ENCODE measurements around the gene DSTN. TPM values are rescaled to one million over a fixed set of nuclear protein-coding genes. Genes with fewer than 3 reads are reported as not detected.

Gene DSTN
- total RNA-seq, 1 experiment from 2014 or later = 202 TPM

DNA sequence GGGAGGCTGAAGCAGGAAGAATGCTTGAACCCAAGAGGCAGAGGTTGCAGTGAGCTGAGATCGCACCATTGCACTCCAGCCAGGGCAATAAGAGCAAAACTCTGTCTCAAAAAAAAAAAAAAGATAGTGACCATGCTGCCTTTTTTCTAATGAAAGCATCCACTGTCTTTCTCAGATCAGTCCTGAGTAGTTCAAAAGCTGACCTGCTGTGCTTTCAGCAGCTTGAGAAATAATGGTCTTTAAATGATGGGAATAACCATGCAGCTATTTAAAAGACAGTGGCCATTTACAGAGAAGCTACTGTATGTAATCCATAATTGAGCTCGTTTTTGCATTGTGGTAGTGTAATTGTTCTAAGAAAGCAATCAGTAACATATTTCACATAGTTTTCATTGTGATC lies 36.1 kb downstream of the DSTN start:
- CTCF ChIA-PET = no interaction called here
- no peaks in the 10 kb centered on the region for H3K9me3 ChIP-seq (ENCODE audit: control insufficient read depth in 1 of 2, insufficient read depth in 1 of 2, low read depth in 1 of 2, low read length in 2 of 2)
- H3K4me3 ChIP-seq (replicated peaks in 1 of 2; ENCODE audit: low read depth in 1 of 2, low read length in 2 of 2) = no peak overlapping the region
- no peaks in the 10 kb centered on the region for H3K9me2 ChIP-seq (ENCODE audit: insufficient read depth)
- no peak overlapping the region for H3K4me2 ChIP-seq (ENCODE audit: low read length)
- H3K27me3 ChIP-seq (ENCODE audit: insufficient read depth, low read length) = no peaks in the 10 kb centered on the region
- TF ChIP-seq ZNF274 (IDR thresholded peaks at IDR 0.05; ENCODE audit: low read depth, low read length) (no peak), POLR2A (IDR thresholded peaks at IDR 0.05; ENCODE audit: borderline replicate concordance, extremely low read depth, insufficient read depth, insufficient read length) (no peak), ZFX (IDR thresholded peaks at IDR 0.05) (no peak), SRF (IDR thresholded peaks at IDR 0.05; ENCODE audit: low read depth) (no peak), YY1 (IDR thresholded peaks at IDR 0.05; ENCODE audit: extremely low read depth, insufficient replicate concordance, low read depth, low read length) (no peak)
- TF ChIP-seq, protein P1, sequence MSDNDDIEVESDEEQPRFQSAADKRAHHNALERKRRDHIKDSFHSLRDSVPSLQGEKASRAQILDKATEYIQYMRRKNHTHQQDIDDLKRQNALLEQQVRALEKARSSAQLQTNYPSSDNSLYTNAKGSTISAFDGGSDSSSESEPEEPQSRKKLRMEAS (IDR thresholded peaks at IDR 0.05) = no peak
- TF ChIP-seq, protein P2, sequence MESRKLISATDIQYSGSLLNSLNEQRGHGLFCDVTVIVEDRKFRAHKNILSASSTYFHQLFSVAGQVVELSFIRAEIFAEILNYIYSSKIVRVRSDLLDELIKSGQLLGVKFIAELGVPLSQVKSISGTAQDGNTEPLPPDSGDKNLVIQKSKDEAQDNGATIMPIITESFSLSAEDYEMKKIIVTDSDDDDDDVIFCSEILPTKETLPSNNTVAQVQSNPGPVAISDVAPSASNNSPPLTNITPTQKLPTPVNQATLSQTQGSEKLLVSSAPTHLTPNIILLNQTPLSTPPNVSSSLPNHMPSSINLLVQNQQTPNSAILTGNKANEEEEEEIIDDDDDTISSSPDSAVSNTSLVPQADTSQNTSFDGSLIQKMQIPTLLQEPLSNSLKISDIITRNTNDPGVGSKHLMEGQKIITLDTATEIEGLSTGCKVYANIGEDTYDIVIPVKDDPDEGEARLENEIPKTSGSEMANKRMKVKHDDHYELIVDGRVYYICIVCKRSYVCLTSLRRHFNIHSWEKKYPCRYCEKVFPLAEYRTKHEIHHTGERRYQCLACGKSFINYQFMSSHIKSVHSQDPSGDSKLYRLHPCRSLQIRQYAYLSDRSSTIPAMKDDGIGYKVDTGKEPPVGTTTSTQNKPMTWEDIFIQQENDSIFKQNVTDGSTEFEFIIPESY (IDR thresholded peaks at IDR 0.05; ENCODE audit: extremely low read depth, insufficient replicate concordance, low read length) = no peak
- TF ChIP-seq, protein P3, sequence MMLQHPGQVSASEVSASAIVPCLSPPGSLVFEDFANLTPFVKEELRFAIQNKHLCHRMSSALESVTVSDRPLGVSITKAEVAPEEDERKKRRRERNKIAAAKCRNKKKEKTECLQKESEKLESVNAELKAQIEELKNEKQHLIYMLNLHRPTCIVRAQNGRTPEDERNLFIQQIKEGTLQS (IDR thresholded peaks at IDR 0.05) = no peak
- TF ChIP-seq, protein P4, sequence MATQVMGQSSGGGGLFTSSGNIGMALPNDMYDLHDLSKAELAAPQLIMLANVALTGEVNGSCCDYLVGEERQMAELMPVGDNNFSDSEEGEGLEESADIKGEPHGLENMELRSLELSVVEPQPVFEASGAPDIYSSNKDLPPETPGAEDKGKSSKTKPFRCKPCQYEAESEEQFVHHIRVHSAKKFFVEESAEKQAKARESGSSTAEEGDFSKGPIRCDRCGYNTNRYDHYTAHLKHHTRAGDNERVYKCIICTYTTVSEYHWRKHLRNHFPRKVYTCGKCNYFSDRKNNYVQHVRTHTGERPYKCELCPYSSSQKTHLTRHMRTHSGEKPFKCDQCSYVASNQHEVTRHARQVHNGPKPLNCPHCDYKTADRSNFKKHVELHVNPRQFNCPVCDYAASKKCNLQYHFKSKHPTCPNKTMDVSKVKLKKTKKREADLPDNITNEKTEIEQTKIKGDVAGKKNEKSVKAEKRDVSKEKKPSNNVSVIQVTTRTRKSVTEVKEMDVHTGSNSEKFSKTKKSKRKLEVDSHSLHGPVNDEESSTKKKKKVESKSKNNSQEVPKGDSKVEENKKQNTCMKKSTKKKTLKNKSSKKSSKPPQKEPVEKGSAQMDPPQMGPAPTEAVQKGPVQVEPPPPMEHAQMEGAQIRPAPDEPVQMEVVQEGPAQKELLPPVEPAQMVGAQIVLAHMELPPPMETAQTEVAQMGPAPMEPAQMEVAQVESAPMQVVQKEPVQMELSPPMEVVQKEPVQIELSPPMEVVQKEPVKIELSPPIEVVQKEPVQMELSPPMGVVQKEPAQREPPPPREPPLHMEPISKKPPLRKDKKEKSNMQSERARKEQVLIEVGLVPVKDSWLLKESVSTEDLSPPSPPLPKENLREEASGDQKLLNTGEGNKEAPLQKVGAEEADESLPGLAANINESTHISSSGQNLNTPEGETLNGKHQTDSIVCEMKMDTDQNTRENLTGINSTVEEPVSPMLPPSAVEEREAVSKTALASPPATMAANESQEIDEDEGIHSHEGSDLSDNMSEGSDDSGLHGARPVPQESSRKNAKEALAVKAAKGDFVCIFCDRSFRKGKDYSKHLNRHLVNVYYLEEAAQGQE (IDR thresholded peaks at IDR 0.05; ENCODE audit: low read depth) = no peak
- peaks cover 39% of the 10 kb centered on the region for H3K79me2 ChIP-seq (ENCODE audit: insufficient read depth, low read length)
- H3K27ac ChIP-seq (ENCODE audit: low read depth, low read length) = no peak overlapping the region
- no peaks in the 10 kb centered on the region for H3K4me1 ChIP-seq (ENCODE audit: control insufficient read depth in 1 of 2, insufficient read depth in 2 of 2, low read length in 2 of 2)
- H4K20me1 ChIP-seq (ENCODE audit: insufficient read depth) = 0 out of 2 replicates have a peak, but pooled peaks cover 6% of the 10 kb centered on the region
- BruUV-seq (replicated peaks) = no TSS peak
- no peak overlapping the region for H3K9ac ChIP-seq (ENCODE audit: low read length)
- H3K36me3 ChIP-seq (ENCODE audit: control insufficient read depth in 1 of 2, insufficient read depth in 2 of 2, low read length in 2 of 2) = peaks cover 11 to 19% of the 10 kb centered on the region in 2 experiments; a peak in 3 of 4 replicates
- intact Hi-C loops (cut with micrococcal nuclease) = no loop called here
- POLR2A ChIA-PET = interaction anchor here (0.9 kb wide), 1 partner anchor 36 kb away, joined by 4 read pairs; the partner anchor contains the start of gene DSTN
- RAD21 ChIA-PET (ENCODE audit: low non-redundant PET in 1 of 2, low total read pairs in 2 of 2, uncharacterized antibody in 2 of 2, unreplicated experiment in 2 of 2) = no interaction called here
- ATAC-seq (no peak), DNase-seq (ENCODE audit: low read depth, low spot score) (no peak)
- H2AFZ ChIP-seq (ENCODE audit: low read depth, low read length, poor library complexity, severe bottlenecking) = no peak overlapping the region
